ENCODE data around the gene TMEM132D. TPM values are rescaled to one million over a fixed set of nuclear protein-coding genes. Genes with fewer than 3 reads are reported as not detected.

The TMEM132D gene
- total RNA-seq, 1 donor: not detected

DNA sequence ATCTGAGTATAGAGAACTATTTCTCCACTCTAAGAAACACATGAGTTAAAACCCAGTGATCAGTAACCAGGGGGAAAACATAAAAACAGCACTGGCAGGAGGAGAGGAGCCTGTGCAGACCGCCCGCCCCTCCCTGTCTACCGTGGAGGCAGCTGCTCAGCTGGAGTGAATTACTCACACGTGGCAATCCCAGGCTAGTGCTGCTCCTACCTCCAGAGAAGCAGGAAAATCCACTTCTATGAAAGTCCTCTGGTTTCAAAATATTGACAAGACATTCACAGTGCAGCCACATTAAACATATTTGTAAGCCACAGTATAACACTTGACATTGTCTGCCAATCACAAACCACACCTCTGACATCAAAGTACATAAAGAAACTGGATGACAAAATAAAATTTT lies 16.7 kb downstream of the TMEM132D start:
- TF ChIP-seq CTCF (IDR thresholded peaks at IDR 0.05; ENCODE audit: extremely low read depth, low read depth, low read length): no peak
- H3K4me2 ChIP-seq (ENCODE audit: insufficient read depth, low read length): no peak overlapping the region
- no peak overlapping the region for H3K27ac ChIP-seq (ENCODE audit: low read depth, low read length)
- H3K36me3 ChIP-seq (ENCODE audit: insufficient read depth, low read length): no peaks in the 10 kb centered on the region
- H3K4me3 ChIP-seq (ENCODE audit: insufficient read depth, low read length): no peak overlapping the region
- H4K20me1 ChIP-seq (ENCODE audit: insufficient read depth, low read length): no peaks in the 10 kb centered on the region
- no peaks in the 10 kb centered on the region for H3K27me3 ChIP-seq (ENCODE audit: insufficient read depth, low read length)
- H3K9me3 ChIP-seq (ENCODE audit: low read depth, low read length): no peaks in the 10 kb centered on the region
- no peak overlapping the region for H2AFZ ChIP-seq (ENCODE audit: low read length)
- H3K4me1 ChIP-seq (ENCODE audit: insufficient read depth, low read length): no peaks in the 10 kb centered on the region
- H3K79me2 ChIP-seq (ENCODE audit: insufficient read depth, low read length): no peaks in the 10 kb centered on the region
- no peak for DNase-seq (ENCODE audit: insufficient read length, low spot score, missing footprints)

DNA sequence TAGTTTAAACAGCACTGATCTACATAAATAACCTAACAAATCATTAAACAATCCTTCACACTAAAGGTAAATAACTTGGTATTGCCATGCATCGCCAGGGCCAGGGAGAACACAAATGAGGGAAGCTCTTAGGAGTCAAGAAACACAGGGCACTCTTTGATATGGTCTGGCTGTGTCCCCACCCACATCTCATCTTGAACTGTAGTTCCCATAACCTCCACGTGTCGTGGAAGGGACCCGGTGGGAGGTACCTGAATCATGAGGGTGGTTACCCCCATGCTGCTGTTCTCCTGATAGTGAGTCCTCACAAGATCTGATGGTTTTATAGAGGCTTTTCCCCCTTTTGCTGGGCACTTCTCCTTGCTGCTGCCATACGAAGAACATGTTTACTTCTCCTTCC lies 17.3 kb downstream of the TMEM132D start:
- H3K4me2 ChIP-seq (ENCODE audit: insufficient read depth, low read length): no peak overlapping the region
- no peaks in the 10 kb centered on the region for H3K79me2 ChIP-seq (ENCODE audit: insufficient read depth, low read length)
- H3K27me3 ChIP-seq (ENCODE audit: insufficient read depth, low read length): no peaks in the 10 kb centered on the region
- H3K36me3 ChIP-seq (ENCODE audit: insufficient read depth, low read length): no peaks in the 10 kb centered on the region
- H3K4me3 ChIP-seq (ENCODE audit: insufficient read depth, low read length): no peak overlapping the region
- H3K9me3 ChIP-seq (ENCODE audit: low read depth, low read length): no peaks in the 10 kb centered on the region
- no peak overlapping the region for H2AFZ ChIP-seq (ENCODE audit: low read length)
- no peaks in the 10 kb centered on the region for H4K20me1 ChIP-seq (ENCODE audit: insufficient read depth, low read length)
- TF ChIP-seq CTCF (IDR thresholded peaks at IDR 0.05; ENCODE audit: extremely low read depth, low read depth, low read length): no peak
- H3K4me1 ChIP-seq (ENCODE audit: insufficient read depth, low read length): no peaks in the 10 kb centered on the region
- H3K27ac ChIP-seq (ENCODE audit: low read depth, low read length): no peak overlapping the region
- no peak for DNase-seq (ENCODE audit: insufficient read length, low spot score, missing footprints)

DNA sequence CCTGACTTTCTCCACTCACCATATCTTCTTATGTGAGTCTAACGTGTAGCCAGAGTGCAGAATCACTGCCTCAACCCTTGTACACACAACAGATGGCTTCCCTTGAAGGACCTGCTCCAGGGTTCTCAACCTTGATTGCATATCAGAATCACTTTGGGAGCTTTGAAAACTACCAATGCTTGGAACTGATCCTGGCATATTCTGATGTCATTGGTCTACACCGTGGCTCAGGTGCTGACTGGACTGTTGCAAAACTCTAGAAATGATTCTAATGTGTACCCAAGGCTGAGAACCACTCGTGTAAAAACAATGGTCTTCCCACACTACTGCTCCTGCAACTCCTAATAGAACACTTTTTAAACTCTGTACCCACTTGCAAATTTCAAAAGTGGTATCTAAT lies 18.5 kb downstream of the TMEM132D start:
- H3K4me2 ChIP-seq (ENCODE audit: insufficient read depth, low read length): no peak overlapping the region
- no peaks in the 10 kb centered on the region for H3K4me1 ChIP-seq (ENCODE audit: insufficient read depth, low read length)
- no peaks in the 10 kb centered on the region for H3K36me3 ChIP-seq (ENCODE audit: insufficient read depth, low read length)
- H3K79me2 ChIP-seq (ENCODE audit: insufficient read depth, low read length): no peaks in the 10 kb centered on the region
- TF ChIP-seq CTCF (IDR thresholded peaks at IDR 0.05; ENCODE audit: extremely low read depth, low read depth, low read length): no peak
- H3K9me3 ChIP-seq (ENCODE audit: low read depth, low read length): no peaks in the 10 kb centered on the region
- no peak overlapping the region for H3K4me3 ChIP-seq (ENCODE audit: insufficient read depth, low read length)
- H3K27ac ChIP-seq (ENCODE audit: low read depth, low read length): no peak overlapping the region
- H3K27me3 ChIP-seq (ENCODE audit: insufficient read depth, low read length): no peaks in the 10 kb centered on the region
- no peaks in the 10 kb centered on the region for H4K20me1 ChIP-seq (ENCODE audit: insufficient read depth, low read length)
- H2AFZ ChIP-seq (ENCODE audit: low read length): no peak overlapping the region
- DNase-seq (ENCODE audit: insufficient read length, low spot score, missing footprints): no peak

- Histone ChIP-seq H3K4me3 (ENCODE audit: insufficient read depth, low read length) (no peak overlapping the region), H3K4me1 (ENCODE audit: insufficient read depth, low read length) (no peaks in the 10 kb centered on the region), H3K9me3 (ENCODE audit: low read depth, low read length) (no peaks in the 10 kb centered on the region), H3K27me3 (ENCODE audit: insufficient read depth, low read length) (no peaks in the 10 kb centered on the region), H3K36me3 (ENCODE audit: insufficient read depth, low read length) (no peaks in the 10 kb centered on the region), H4K20me1 (ENCODE audit: insufficient read depth, low read length) (no peaks in the 10 kb centered on the region), H2AFZ (ENCODE audit: low read length) (no peak overlapping the region), H3K79me2 (ENCODE audit: insufficient read depth, low read length) (no peaks in the 10 kb centered on the region), H3K4me2 (ENCODE audit: insufficient read depth, low read length) (no peak overlapping the region), H3K27ac (ENCODE audit: low read depth, low read length) (no peak overlapping the region)
- TF ChIP-seq CTCF (IDR thresholded peaks at IDR 0.05; ENCODE audit: extremely low read depth, low read depth, low read length): no peak
- DNase-seq (ENCODE audit: insufficient read length, low spot score, missing footprints): no peak
Observed at GRCh38 chr12:129877411-129877810, 26.4 kb downstream of the TMEM132D start.

Measured in osteoblast (primary cell).